NCI-H1436 treated with DMSO at 0.1 percent for 48 hours (cell line): ENCODE results near the gene RRAGC.
"Not testable (repeated sequence)": the region's sequence is repeated elsewhere in the genome, so short reads cannot be mapped to it uniquely, and the experiment has no call there.

Experiments
- DNase-seq: peaks from one replicate; lab custom pipeline; 2025; lab: John Stamatoyannopoulos, UW

Gene RRAGC

DNA sequence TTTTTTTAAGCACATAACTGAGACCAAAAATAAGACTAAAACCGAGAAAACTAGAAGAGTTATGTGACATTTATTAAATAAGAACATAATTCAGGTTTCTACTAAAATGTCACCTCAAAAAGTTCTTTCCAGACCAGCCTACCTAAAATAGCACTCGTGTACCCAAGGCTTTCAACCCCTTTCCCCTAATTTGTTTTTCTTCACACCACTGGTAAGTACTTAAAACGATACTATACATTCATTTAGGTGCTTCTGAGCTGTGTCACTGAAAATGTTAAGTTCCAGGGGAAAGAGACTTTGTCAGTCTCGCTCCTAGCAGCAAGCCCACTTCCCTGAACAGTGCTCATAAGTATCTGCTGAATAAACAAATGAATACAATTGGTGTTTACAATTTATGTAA, 6.8 kb downstream of the RRAGC start:
- DNase-seq = no peak

DNA sequence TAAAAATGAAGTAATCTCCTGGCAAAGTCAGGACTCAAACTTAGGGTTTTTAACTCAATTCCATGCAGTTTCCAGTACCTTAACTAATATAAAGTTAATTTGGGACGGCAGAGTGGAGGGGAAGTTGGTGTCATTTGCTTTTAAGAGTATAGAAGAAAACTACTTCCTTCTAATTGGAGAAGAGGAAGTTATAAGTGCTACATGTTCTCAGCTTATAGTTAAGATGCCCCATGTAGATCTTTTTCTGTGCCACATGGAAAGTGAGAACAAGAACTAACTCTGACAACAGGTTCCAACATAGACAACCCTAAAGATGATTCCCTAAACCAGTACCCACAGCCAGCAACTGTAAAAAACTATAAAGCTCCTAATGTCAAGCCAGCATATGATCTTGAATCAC, 11.5 kb downstream of the RRAGC start:
- DNase-seq = no peak

DNA sequence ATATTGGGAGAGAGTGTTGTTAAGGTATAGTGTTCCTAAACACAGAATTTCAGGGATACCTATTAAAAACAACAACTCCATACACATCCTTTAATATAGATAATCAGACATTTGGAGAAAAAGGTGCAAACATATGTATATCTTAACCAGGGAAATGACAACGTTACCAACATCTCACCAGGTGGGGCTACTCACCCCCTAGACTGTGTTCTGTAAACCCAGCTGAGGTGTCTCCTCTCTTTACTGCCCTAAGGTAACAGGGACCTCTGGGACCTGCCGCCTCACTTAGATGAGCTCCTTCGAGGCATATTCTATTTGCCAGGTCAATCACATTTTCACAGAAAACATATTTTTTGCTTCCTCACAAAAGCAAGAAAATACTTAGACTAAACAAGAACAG, 13.4 kb downstream of the RRAGC start:
- DNase-seq = no peak

DNA sequence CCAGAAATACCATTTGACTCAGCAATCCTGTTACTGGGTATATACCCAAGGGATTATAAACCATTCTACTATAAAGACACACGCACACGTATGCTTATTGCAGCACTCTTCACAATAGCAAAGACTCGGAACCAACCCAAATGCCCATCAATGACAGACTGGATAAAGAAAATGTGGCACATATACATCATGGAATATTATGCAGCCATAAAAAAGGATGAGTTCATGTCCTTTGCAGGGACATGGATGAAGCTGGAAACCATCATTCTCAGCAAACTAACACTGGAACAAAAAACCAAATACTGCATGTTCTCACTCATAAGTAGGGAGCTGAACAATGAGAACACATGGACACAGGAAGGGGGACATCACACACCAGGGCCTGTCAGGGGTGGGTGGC, 14.5 kb downstream of the RRAGC start:
- DNase-seq = not testable (repeated sequence)

DNA sequence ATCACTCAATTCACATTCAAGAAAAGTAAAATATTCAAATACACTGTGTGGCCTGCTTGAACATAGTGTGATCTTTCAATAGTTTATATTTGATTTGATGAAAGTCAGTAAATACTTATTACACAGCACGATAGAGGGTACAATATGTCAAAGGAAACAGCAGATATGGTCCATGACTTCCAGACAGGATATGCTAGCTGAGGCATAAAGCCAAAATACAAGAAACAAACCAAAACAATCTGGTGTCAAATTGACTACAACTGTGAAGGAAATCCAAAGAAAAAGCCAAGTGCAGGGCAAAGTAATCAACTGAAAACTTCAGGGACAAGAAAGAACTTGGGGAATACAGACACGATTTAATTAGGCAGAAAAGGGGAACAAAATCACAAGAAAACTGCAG, 19.3 kb downstream of the RRAGC start:
- DNase-seq = no peak

DNA sequence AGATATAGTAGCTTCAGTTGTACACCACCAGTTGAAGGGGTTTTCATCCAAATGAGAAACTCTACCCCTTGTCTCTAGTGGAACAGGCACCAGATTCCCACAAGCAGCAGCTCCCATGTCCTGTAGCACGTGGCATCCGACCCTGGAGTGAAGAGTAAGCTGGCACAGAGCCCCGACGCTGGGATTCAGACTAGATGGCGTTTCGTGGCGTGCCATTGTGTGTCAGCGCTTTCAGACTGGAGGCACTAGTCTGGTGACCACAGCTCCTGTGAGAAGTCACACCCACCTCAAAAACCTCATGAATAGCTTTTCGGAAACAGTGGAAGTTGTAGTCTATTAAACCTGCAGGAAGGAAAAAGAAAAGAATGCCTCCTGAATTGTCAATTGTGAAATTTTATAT, 20.2 kb downstream of the RRAGC start:
- DNase-seq = no peak

DNA sequence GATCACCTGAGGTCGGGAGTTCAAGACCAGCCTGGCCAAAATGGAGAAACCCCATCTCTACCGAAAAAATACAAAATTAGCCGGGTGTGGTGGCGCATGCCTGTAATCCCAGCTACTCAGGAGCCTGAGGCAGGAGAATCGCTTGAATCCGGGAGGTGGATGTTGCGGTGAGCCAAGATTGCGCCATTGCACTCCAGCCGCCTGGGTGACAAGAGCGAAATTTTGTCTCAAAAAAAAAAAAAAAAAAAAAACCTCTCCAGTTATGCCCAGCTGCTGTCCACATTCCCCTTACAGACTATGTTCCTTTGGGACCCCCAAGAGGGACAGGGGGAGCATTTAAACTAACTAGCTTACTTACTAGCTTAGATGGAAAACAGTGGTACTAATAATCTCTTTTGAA, 23.3 kb downstream of the RRAGC start:
- DNase-seq = not testable (repeated sequence)

DNA sequence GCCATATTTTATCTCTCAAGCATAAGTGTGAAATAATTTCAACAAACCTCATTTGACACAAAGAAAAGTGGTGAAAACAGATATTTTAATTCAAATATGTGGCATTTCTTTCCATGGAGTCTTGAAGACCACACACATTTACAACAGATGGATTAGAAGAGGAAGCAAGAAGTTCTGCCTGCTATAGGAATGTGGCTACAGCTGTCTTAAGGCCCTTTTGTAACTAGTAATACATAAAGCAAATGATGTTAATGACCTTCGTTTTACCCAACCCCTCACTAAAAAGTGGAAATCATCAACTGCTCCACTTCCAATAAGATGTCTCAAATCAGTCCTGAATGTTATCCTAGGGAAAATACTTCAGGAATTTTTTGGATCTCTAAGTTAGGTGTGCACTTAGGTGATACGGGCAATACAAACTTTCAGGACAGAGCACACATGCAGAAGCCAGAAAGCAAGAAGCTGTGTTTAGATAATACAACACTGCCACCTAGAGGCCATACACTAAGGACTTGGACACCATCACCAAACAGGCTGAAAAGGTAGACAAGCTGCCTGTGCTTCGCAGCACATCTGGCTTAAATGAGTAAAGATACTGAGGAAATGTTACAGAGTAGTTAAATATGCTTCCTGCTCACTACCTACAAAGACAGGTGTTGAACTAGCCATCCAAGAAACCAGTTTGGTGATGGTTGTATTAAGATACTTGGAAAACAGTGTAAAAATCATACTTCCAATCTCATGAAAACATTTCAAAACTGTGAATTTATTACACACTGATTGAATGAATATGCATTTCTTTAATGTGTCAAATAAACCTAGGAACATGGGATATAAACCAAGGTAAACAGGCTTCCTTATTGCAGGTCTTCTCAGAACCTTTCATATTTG, 24.4 kb downstream of the RRAGC start:
- DNase-seq = peak; percentile 54

DNA sequence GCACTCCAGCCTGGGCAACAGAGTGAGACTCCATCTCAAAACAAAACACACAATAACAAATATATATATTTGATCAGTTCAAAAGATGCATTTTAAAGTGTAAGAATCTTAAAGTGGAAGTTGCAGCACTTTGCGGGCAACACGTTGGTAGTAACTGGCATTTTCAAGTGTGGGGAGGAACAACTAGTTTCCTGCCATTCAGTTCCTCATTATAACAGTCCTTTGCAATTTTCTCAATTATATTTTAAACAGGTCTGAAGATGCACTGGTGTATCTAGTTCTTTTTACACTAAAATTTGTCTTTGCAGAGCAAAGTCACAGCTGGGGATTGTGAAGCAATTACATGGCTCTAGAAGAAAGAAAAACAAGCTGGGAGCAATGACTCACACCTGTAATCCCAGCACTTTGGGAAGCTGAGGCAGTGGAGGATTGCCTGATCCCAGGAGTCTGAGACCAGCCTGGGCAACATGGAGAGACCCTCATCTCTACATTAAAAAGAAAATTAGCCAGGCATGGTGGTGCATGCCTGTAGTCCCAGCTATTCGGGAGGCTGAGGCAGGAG, 25.3 kb downstream of the RRAGC start:
- no peak for DNase-seq

DNA sequence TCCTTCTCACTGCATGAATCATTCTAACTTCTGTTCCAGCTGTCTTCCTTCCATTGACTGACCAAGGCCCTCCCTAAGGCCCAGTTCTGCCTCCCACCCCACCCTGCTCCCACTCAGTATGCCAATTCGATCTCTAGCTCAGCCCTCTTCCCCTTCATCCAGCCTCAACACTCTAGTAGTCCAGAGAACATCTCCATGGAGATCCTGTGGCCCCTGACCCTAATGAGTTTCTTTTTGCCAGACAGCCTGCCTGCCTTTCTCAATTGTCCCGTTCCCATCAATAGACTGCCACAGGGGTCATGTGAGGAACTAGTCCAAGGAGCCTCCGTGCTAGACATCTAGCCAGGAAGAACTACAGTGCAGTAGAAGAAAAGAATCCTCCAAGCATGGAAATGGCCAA, 26.4 kb downstream of the RRAGC start:
- DNase-seq = no peak

DNA sequence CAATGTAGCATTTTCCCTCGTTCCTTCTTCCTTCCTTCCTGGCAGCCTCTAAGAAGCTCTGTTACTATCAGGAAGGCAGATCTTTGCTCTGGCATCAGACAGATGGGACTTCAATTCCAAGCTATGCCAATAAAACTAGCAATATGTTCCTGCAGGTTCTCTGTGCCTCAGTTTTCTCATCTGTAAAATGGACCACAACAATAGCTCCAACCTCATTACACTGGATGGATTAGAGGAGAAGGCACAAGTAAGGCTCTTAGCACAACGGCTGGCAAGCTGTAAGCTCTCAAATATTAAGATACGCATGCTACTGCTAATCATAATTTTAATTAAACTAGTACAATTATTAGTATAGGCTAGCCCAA, 27.2 kb downstream of the RRAGC start:
- DNase-seq = no peak

DNA sequence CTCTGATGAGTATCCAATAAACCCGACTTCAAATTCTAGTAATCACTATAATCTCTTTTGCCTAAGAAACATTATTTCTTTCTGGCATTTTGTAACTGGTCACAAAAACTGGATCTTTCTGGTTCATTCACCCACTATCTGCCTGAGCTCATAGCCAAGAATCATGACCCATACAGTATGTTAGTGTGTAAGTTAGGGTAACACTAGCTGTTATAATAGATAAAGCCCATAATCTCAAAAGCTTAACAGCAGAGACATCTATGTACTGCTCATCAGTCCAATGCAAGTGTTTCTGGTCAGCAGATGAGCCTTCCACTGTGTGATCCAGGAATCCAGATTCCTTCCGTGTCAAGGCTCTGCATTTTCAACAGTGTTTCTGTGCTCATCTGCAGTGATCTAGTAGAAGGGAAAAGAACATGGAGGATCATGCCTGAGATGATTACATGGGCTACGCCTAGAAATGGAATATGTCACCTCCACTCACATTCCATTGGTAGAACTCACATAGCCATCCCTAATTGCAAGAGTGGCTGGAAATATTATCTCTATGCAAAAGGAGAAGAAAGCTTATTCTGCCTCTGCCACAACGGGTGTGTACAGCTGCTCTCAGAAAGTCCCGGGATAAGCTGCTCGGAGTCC, 27.7 kb downstream of the RRAGC start:
- DNase-seq = no peak

DNA sequence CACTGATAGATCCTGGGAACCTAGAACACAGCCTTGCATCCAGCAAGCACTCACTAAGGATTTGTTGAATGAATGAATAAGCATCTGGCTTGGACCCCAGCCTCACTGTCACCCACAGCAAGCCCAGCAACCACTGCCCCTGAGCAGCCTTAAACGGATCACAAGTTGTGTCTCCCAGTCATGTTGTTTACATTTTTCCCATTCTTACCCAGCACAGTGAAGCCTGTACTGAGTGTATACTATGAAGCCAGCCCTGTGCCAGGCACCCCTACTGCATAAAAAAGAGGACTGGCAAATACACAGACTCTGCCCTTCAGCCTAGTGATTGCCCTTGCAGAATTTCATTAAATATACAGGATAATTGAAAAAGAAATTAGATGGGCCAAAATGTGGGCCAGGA, 30.2 kb downstream of the RRAGC start:
- no peak for DNase-seq

DNA sequence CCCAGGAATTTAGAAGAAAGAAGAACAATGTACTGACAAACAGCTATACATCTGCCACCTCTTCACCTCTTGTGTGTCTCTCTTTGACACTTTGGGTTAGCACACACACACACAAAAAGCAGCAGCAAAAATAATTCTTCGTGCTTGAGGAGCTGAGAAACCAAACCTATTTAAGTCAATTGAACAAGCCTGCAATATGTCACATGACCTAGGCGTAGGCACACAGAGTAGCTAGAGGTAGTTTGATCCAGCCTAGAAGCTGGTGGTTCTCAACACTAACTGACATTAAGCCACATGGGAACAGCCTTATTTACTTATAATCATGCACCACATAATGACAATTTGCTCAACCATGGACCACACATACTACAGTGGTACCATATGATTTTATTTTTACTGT, 32.3 kb downstream of the RRAGC start:
- DNase-seq = no peak

DNA sequence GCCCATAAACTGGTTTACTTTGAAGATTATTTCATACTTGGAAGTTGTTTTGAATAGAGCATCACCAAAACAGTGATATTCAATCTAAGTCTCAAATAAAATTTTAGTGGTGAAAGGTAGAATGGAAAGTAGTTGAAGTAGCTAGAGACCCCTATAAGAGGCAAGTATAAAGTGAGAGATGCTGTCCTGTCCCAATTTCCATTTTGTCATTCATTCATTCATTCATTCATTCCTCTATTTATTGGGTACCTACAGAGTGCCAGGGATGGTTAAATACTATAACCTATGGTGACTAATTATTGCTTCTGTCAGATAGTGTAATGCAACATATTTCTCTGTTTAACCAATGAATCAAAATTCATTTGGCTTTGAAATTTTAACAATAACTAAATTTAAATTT, 32.7 kb downstream of the RRAGC start:
- DNase-seq = no peak

DNA sequence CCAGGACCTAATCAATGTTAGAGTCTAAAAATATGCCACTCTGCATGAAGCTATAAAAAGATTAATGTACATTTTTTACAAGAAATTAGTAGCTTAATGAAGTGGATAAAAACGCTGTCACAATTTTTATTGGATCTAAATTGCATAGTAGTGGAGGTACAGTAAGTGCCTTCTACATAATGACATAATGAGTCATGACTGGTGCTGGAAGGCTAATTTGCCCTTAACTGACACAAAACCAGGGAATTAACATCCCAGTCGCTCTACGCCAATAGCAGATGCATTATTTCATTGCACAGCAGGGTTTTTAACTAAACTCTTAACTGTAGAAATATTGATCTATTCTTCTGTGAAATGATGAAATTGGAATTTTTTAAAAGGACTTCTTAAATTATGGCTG, 33.3 kb downstream of the RRAGC start:
- peak; percentile 55 for DNase-seq

DNA sequence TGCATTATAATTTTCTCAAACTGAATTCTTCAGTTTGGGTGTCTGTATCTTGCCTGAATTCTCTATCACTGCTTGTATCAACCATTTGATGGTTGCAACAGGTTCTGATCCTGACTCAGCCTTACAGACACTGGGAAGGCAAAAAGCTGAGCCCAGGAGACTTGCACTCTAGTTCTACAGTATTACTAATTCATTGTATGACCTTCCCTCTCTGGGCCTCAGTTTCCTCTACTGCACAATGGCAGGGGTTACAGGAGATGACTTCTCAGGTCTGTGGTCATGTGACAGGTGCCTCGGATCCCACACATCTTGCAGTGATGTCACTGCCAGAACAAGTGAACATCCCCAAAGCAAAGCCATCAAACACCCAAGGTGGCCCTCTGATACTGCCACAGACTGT, 38.7 kb downstream of the RRAGC start:
- no peak for DNase-seq

DNA sequence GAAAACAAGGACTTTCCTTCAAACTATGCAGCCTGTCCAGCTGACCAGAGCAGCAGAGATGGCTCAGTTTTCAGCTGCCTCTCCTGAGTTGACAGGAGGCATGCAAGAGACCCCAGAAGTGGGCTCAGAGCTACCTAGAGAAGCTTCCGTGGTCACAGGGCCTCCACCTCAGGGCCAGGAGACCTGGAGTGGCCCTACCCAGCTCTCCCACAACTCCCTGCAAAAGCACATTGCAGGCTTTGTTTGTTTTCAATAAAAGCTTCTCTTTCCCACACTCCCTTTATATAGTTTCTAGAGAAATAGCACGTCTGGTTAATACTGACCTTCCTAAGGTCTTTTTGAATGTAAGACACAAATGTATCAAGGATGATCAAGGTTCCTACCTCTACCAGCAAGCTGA, 40.1 kb downstream of the RRAGC start:
- no peak for DNase-seq

DNA sequence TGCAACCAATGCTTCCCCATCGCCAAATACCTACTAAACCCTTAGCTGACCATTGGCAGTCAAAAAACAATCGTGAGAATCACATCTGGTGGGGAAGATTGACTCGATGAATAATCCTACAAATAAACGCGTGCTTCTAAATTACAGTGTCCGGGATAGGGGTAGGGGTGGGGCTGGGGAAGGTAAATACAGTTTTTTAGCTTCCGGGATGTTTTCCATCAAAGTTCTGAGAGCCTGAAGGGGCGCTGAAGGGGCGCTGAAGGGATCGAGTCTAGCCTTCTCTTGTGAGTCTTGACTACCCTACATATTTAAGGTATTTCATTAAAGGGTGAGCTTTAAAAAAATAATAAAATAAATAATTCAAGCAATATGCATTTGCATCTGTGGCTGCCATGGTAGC, 40.5 kb downstream of the RRAGC start:
- DNase-seq = no peak

DNA sequence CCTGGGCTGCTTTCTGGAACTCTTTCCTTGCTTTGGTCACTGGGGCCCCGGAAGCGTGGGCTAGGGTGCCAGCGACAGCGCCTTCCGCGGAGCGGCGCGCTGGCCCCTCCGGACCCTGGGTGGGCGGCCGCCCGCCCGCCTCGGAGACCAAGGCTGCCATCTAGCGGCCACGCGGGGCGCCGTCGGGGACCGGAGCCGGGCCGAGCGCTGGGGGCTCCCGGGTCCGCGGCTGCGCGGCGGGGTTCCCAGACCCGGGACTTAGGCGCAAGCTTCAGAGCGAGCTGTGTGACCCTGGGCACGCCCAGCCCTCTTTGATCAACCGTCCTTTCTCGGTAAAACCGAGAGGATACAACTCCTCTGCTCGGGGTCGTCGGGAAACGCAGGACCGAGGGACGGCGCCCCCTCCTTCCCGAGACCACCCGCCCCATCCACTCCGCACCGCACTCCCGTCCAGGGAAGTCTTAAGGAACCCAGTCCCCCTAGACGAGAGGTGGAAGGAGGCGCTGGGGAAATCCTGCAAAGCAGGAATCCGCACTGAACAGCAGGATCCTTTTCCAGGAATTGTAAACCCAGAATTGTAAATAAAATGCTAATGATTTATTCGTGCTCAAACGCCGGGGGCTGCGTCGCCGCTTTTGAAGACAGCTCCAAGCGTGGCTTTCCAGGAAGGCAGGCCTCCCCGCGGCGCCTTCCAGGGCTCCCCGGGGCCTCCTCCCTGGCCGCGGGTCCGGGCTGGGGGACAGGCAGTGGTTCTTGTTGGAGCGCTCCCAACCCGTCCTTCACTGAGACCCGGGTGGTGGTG, 41.2 kb downstream of the RRAGC start:
- no peak for DNase-seq

DNA sequence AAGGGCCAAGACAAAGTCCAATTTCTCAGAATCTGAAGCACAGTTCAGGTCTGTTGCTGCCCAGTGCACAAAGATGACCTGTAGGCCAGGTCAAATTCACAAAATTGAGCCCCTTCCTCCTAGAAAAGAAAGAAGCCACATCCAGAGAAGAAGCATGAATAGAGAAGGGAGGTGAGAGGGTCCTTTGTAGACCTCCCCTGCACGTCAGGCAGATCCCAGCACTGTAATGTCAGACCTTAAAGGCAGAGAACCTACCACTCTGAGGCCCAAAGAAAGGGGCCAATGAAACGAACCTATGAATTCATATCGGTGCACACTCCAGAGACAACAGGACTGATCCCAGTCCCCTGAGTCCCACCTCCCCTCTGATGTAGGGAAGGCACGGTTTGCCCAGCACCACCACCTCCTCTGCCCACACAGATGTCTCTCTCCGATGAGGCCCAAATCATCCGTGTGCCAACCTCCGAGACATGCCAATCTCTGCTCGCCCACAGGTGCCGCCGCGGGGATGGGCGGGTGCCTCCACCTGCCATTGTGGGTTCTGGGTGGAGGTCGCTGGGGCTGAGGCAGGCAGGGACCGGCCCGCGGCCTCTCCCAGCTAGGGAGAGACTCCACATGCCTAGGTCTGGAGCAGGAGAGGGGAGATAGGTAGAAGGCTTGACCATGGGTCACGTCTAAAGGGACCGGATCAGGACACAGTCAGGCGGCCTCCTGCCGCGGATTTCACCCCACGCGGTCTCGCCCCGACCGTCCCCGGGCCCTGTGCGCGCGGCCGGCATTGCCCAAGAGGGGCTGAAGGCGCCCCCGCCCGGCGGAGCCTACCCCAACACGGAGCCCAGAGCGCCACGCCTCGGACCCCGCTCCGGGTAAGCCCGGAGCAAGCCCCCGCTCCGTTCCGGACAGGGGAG, 42.1 kb downstream of the RRAGC start:
- no peak for DNase-seq
